ENCODE measurements around the gene STX1B. TPM values are rescaled to one million over a fixed set of nuclear protein-coding genes. Genes with fewer than 3 reads are reported as not detected.

STX1B gene
- polyA plus RNA-seq, 1 experiment: 4.2 TPM

GRCh38 chr16:30991052-30991451 lies 19.4 kb downstream of the STX1B start:
- Histone ChIP-seq H3K9me3 (ENCODE audit: control insufficient read depth, insufficient read depth, low read length) (no peaks in the 10 kb centered on the region; the same call in 1 of the 2 replicates), H3K27me3 (ENCODE audit: control insufficient read depth, insufficient read depth, low read length) (no peaks in the 10 kb centered on the region), H3K4me3 (ENCODE audit: low read depth, low read length) (no peak overlapping the region), H3K27ac (ENCODE audit: low read depth, low read length) (no peak overlapping the region)
- TF ChIP-seq CTCF (IDR thresholded peaks at IDR 0.05; ENCODE audit: low read depth, low read length): no peak
- no peak for DNase-seq (ENCODE audit: low read depth, low spot score)
- ChIA-PET CTCF (no interaction called here), POLR2A (no interaction called here)

- Histone ChIP-seq H3K27me3 (ENCODE audit: control insufficient read depth, insufficient read depth, low read length) (no peaks in the 10 kb centered on the region), H3K27ac (ENCODE audit: low read depth, low read length) (no peak overlapping the region), H3K4me3 (ENCODE audit: low read depth, low read length) (no peak overlapping the region), H3K9me3 (ENCODE audit: control insufficient read depth, insufficient read depth, low read length) (no peaks in the 10 kb centered on the region; the same call in 1 of the 2 replicates)
- no peak for TF ChIP-seq CTCF (IDR thresholded peaks at IDR 0.05; ENCODE audit: low read depth, low read length)
- DNase-seq (ENCODE audit: low read depth, low spot score): no peak
- ChIA-PET POLR2A (no interaction called here), CTCF (no interaction called here)
These were observed 20.3 kb downstream of the STX1B start for GRCh38 chr16:30990105-30990504.

GRCh38 chr16:30989469-30990047 lies 20.9 kb downstream of the STX1B start:
- CTCF ChIA-PET: no interaction called here
- Histone ChIP-seq H3K27me3 (ENCODE audit: control insufficient read depth, insufficient read depth, low read length) (no peaks in the 10 kb centered on the region), H3K9me3 (ENCODE audit: control insufficient read depth, insufficient read depth, low read length) (no peaks in the 10 kb centered on the region; the same call in 1 of the 2 replicates), H3K27ac (ENCODE audit: low read depth, low read length) (no peak overlapping the region), H3K4me3 (ENCODE audit: low read depth, low read length) (no peak overlapping the region)
- no peak for TF ChIP-seq CTCF (IDR thresholded peaks at IDR 0.05; ENCODE audit: low read depth, low read length)
- POLR2A ChIA-PET: no interaction called here
- no peak for DNase-seq (ENCODE audit: low read depth, low spot score)

GRCh38 chr16:30987581-30988190 lies 22.8 kb downstream of the STX1B start:
- ChIA-PET CTCF (no interaction called here), POLR2A (no interaction called here)
- no peak for TF ChIP-seq CTCF (IDR thresholded peaks at IDR 0.05; ENCODE audit: low read depth, low read length)
- Histone ChIP-seq H3K27ac (ENCODE audit: low read depth, low read length) (no peak overlapping the region), H3K27me3 (ENCODE audit: control insufficient read depth, insufficient read depth, low read length) (no peaks in the 10 kb centered on the region), H3K4me3 (ENCODE audit: low read depth, low read length) (no peak overlapping the region), H3K9me3 (ENCODE audit: control insufficient read depth, insufficient read depth, low read length) (no peaks in the 10 kb centered on the region; the same call in 1 of the 2 replicates)
- no peak for DNase-seq (ENCODE audit: low read depth, low spot score)
